ENCODE results near the gene POM121.
A peak's percentile ranks its signal among the peaks of the same experiment; 100 is the strongest.

GRCh38 chr7:72924733-72925545, at the start of gene POM121:
- TF ChIP-seq SP1 (CRISPR knock-in tag; conservative IDR thresholded peaks at IDR 0.05), result peak; percentile 45; the same call in 1 of the 2 replicates
- TF ChIP-seq E2F1 (CRISPR knock-in tag; IDR thresholded peaks at IDR 0.05), result no peak
- no peak for TF ChIP-seq CTCF (IDR thresholded peaks at IDR 0.05)
- 0 out of 2 replicates have a peak, but pooled peaks have one; percentile 8 for TF ChIP-seq IRF1 (CRISPR knock-in tag; IDR thresholded peaks at IDR 0.05)
- TF ChIP-seq ZNF138 (CRISPR knock-in tag; conservative IDR thresholded peaks at IDR 0.05), result no peak
- TF ChIP-seq ZNF512 (CRISPR knock-in tag; IDR thresholded peaks at IDR 0.05; ENCODE audit: borderline replicate concordance), result no peak
- TF ChIP-seq STAT6 (CRISPR knock-in tag; conservative IDR thresholded peaks at IDR 0.05; ENCODE audit: low read depth), result no peak
- no peak; the same call in 1 of the 2 replicates for TF ChIP-seq TP53 (CRISPR knock-in tag; IDR thresholded peaks at IDR 0.05)
- TF ChIP-seq ZNF232 (CRISPR knock-in tag; IDR thresholded peaks at IDR 0.05), result no peak
- TF ChIP-seq CREM (CRISPR knock-in tag; IDR thresholded peaks at IDR 0.05), result peak; percentile 99
- peak; percentile 73; the same call in 1 of the 2 replicates for TF ChIP-seq E2F5 (CRISPR knock-in tag; IDR thresholded peaks at IDR 0.05)
- TF ChIP-seq ELF4 (CRISPR knock-in tag; IDR thresholded peaks at IDR 0.05; ENCODE audit: low read depth), result no peak
- TF ChIP-seq NR2C2 (CRISPR knock-in tag; IDR thresholded peaks at IDR 0.05), result no peak
